ENCODE data around the gene EPHB3.

EPHB3 gene

GRCh38 chr3:184561061-184561912 is at the start of gene EPHB3:
Gene EPHB3 (plus strand): TSS chr3:184561785. CDS start chr3:184562236, 451 bp downstream.
- peak; percentile 70 to 86 (median 85) for DNase-seq

GRCh38 chr3:184512621-184513020 is 49.0 kb upstream of the EPHB3 start:
- DNase-seq: no peak

DNA sequence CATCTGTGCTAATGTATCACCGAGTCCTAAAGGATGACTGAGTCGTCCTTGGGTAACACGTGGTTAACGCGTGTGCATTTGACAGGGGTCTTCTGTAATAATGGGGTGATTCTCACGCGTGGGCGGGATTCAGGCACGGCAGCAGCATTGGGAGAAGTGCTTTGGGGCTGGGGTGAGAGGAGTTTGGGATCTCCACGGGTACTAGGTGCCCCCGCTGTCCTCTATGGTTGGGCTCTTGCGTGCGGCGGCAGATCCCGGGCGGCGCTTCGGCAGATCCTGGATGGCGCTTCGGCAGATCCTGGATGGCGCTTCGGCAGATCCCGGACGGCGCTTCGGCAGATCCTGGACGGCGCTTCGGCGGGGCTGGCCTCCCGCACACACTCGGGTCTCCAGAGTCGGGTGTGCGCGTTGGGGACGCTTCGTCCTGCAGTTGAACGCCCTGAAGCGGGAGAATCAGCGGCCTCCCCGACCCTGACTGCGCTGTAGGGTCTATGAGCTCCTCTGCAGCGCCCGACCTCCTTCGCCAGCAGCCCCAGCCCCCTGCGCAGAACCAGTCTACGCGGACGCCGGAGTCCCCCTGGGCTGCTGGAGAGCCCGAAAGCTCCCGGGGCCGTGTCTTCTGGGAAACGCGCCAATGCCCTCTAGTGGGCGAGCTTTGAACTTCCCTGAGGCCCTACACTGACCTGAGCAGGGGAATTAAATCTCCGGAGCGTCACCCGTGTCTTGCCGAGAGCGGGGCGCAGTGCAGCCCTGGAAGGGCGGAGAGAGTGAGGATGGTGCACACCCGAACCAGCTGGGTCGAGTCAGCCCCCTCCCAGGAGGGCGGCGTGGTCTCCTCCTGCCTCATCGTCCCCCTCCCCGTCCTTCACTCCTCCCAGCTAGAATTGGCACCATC is 48.1 kb upstream of the EPHB3 start:
- peak; percentile 53 to 75 (median 72) for DNase-seq

GRCh38 chr3:184514171-184514490 is 47.5 kb upstream of the EPHB3 start:
- no peak for DNase-seq

- DNase-seq: no peak
Observed at GRCh38 chr3:184523825-184524615, 37.6 kb upstream of the EPHB3 start.

DNA sequence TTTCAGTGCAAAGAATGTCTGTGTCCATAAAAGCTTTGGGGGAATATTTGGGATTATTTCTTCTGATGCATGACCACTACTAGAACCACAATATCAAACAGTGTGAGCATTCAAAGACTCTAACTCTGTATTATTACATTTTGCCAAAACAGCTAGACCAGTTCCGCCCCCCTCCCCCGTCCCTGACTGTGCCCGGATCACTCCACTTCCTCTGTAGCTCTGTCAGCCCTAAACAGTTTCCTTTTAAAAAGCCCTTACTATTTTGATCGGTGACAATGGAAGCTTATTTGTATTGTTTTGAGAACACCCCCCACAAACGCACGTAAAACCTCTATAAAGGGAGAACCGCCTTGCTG is 36.6 kb upstream of the EPHB3 start:
- DNase-seq: peak in 1 of 4 experiments; percentile 15

- DNase-seq: peak in 1 of 4 experiments; percentile 17
Observed at GRCh38 chr3:184525337-184526087, 36.1 kb upstream of the EPHB3 start.

DNA sequence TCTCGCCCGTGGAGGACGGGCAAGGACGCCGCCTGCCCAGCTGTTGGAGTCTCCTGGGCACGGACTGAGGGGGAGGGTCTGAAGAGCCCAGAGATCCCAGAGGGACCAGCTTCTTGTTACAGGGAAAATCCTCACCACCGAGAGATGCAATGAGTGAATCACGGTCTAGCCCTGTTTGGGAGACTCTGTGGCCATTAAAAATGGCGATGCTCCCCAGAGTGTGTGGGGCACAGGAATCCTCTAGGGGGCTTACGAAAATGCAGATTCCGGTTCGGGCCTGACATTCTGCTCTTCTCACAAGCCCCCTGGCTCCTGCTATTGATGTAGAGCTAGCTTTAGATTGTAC is 35.5 kb upstream of the EPHB3 start:
- DNase-seq: no peak

- no peak for DNase-seq
Observed at GRCh38 chr3:184531626-184532280, 29.8 kb upstream of the EPHB3 start.

DNA sequence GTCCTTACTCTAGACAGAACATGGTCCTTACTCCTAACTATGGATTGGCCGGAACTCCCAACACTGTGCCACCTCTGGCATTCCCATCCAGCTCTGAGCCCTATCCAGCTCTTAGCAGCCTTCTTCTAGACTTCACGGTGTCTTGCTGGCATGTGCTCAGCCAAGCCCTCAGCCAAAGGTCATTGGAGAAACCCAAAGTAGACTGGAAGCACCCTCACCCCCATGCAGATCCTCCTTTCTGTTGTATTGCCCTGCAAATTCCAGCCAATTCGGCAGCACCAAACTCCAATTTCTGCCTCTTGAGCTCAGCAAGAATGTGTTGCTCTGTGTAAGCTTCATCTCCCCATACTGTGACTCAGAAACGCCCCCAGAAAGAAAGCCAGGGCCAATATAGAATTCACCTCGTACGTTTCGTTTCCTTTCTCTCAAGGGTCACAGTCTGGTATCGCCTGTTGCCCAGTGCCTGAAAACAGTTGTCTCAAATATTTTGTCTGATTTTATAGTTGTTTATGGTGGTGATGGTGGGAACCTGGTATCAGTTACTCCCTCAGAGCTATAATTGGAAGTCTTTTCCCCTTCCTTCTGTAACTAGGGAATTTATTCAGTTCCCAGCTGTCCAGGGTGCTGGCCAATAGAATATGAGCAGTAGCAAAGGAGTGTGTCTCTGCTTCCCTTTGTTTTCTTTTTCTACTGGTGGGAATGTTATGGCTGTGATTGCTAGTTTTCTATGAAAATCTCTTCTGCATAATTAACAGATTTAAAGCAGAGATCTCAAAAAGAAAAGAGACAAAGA is 28.4 kb upstream of the EPHB3 start:
- DNase-seq: no peak

GRCh38 chr3:184537885-184538665 is 23.5 kb upstream of the EPHB3 start:
- no peak for DNase-seq

DNA sequence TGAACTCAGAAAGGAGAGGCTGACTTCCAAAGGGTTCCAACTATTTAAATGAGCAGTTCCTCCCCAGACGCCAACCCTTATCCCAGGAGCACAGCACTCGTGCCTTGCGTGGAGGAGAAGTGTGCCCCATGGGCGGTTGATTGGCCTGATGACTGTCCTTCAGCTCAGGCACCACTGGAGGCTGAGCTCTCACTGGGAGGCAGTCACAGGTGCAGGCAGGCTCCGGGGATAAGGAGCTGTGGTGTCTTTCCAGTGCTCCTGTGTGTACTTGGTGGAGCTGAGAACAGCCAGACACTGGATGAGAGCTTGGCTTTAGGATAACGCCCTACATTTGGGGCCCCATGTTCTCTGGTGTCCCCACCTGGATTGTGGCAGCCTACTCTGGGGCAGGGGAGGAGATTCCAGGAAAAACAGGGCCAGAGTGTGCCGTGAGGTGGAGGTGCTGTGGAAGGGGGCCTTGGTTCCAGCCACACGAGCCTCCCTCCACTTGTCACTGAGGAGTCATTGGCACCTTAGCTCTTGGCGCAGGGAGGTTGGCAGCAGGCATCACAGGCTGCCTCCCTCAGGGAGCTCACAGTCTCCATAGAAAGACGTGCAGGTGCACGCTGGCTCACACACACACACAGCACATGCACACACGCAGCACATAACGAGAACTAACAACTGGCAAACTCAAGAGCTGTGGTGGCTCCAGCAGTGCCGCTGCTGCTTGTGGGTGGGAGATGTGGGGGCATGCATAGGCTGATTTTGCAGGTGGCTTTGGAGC is 22.7 kb upstream of the EPHB3 start:
- no peak for DNase-seq

DNA sequence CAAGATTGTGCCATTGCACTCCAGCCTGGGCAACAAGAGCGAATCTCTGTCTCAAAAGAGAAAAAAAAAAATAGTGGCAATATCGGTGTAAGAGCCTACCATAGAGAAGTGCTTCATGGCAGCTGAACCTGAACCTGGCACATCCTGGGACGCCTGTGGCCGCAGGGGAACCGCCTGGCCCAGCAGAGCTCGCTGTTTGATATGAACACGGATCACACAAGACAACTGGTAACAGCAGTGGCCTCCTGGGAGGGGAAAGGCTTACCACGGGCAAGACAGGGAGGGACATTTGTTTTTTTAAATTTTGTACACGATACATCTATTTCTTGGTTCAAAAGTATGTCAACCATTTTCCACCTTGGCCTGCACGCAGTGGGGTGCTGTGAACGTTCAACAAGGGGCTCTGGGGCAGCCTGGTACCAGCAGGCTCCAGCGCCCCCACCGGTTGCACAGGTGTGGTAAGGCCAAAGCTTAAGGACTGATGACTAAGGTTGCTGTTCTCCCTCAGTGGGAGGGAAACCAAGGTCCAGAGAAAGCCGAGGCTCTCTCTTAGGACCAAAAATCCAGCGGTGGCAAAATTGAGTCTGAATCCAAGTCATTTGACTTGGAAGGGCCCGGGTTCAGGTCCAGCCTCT is 21.7 kb upstream of the EPHB3 start:
- no peak for DNase-seq

DNA sequence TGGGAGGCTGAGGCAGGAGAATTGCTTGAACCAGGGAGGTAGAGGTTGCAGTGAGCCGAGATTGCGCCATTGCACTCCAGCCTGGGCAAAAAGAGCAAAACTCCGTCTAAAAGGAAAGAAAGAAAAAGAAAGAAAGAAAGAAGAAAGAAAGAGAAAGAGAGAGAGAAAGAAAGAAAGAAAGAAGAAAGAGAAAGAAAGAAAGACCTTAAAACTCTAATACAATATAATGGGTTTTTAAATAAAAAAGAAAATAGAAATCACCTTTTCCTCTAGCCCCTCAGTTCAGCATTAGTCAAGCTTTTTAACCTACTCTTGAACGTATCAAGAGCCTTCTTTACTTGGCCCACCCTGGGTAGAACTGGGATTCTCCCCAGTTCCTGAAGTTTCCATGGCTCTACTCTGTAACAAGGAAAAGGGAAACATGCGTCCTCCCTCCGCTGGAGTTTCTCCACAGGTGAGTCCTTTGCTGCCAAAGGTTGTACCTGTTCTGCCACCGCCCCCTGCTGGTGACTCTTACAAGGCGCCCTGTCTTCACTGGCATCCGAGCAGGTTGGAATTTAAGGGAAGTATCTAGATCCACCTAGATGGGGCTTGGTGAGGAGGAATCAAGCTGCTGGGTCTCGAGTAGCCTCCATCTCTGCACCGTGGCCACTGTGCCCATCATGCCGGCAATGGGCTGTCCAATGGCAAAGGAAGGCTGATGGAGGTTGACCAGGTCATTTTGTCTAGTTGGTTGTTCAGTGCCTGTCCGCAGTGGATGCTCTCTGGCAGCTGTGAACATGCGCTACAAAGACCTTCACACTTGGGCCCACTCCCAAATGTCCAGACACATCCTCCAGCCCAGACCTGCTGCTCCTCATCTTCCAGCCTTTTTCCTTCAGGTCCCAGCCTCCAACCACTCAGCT is 20.6 kb upstream of the EPHB3 start:
- DNase-seq: peak; percentile 34 to 75 (median 64)

DNA sequence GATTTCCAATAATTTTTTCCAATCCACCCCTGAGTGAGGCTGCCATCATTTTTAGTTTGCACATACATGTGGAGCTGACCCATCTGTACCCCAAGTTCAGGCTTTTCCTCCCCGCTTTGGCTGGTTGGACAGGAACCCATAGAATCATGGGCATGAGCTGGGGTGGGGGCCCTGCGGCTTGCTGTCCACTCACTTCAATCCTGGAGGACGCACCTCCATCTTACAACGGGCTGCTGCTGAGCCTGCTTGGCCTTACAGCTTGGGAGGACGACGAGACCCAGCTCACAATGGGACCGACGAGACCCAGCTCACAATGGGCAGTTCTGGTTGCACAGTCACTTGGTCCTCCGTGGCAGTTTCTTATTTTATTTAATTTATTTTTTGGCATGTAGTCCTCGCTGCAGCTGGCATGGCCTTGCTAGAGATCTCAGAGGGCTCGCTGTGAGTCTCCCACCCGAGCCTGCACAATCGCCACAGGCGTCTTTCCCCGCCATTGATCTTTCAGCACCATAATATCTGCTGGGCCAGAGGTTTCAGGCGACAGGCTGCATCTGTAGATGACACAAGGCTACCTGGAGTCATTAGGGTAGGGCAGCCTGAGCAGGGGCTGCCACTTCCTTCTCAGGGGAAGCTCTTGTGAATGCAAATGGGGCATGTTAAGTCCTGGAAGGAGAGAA is 19.6 kb upstream of the EPHB3 start:
- DNase-seq: no peak

- no peak for DNase-seq
Observed at GRCh38 chr3:184542577-184542976, 19.0 kb upstream of the EPHB3 start.

DNA sequence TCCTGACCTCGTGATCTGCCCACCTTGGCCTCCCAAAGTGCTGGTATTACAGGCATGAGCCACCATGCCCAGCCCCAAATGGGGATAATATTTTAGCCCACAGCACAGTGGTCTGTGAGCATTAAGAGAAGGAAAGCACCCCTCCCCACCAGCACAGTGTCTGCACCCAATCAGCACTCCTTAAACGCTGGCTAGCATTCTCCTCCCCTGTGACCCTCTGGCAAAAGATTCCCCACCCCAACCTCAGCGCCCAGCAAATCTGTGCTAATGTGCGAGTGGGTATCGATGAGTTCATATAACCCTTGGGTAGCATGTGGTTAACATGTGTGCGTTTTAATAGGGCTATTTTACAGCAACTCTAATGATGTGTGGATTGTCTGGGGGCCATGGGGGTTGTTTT is 18.3 kb upstream of the EPHB3 start:
- DNase-seq: no peak
